SKM-1 treated with dmso at 0.1 percent for 144 hours (cell line): ENCODE results near the gene PHRF1.

Source experiments
- DNase-seq: peaks from one replicate; lab custom pipeline; 2025; ENCODE audit not compliant: unreplicated experiment; lab: John Stamatoyannopoulos, UW

The PHRF1 gene

GRCh38 chr11:575996-576768 lies at the start of gene PHRF1:
TSS of gene PHRF1 (plus strand) at chr11:576470. CDS start at chr11:581513, 5,043 bp downstream.
- DNase-seq, result peak; percentile 87

- DNase-seq, result no peak
These were observed 48.0 kb upstream of the PHRF1 start for GRCh38 chr11:528166-528814.

DNA sequence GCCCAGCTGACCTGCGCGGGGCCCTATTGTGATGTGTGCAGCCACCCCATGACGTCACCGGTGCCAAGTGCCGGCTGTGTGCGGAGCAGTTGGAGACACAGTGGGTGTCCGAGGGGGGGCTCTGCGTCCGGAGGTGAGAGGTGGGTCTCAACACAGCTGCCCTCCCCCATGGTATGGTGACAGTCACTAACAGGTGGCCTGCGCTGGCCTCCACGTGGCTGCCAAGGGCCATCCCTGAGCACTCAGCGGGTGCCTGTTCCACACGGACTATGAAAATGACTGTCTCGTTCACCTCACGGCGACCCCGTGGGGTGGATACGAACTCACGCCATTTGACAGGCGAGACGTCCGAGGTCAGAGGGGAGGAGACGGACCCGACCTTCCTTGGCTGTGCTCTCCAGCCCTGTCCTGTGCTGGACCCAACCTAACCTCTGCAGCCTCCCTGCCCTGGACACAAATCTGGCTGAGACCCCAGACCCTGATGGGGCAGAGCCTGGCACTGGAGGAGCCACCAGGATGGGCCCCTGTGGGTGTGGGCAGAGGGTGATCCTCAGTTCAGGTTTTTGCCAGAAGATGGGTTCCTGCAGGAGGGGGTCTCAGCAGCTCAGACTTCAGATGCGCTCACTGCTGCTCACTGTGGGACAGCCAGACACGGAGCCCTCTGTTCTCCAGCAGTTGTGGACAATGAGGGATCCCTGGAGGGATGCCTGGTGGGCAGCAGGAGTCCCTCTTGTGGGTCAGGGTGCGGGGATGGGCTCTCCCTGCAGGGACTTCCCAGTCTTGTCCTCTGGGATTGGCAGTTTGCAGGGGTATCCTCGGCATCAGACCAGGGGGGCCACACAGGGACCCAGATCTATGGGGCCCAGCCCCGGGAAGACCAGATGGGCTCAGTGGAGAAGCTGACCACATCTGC lies 47.2 kb upstream of the PHRF1 start:
- DNase-seq, result no peak

DNA sequence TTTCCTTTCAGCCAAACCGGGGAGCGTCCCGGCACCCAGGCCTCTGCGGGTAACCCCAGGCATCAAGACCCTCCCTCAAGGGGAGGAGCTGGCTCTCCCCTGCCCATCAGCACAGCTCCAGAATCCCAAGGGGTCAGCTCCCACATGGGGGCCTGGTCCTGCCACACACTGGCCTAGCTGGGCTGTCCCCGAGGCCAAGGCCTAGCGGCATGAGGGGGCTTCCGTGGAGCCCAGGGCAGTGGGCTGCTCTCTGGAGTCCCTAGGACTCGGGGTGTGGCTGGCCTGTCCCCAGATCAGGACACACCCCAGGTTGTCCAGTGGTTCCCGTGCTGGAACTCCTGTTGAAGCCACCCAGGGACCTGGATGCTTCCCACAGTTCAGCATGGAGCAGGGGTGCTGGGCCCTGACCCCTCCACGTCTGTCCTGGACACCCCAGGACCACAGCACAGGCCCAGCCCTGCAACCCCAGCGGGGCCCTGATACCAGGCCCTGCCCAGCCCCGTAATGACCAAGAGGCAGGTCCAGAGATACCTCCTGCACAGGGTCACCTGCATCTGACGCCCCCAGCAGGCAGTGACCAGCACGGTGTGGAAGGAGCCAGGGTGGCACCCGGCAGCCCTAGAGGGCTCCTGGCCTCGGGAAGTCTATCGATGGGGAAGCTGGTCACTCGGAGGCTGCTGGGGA lies 46.4 kb upstream of the PHRF1 start:
- no peak for DNase-seq

- no peak for DNase-seq
These were observed 45.1 kb upstream of the PHRF1 start for GRCh38 chr11:530960-531831.

- DNase-seq, result no peak
These were observed 44.2 kb upstream of the PHRF1 start for GRCh38 chr11:531919-532526.

DNA sequence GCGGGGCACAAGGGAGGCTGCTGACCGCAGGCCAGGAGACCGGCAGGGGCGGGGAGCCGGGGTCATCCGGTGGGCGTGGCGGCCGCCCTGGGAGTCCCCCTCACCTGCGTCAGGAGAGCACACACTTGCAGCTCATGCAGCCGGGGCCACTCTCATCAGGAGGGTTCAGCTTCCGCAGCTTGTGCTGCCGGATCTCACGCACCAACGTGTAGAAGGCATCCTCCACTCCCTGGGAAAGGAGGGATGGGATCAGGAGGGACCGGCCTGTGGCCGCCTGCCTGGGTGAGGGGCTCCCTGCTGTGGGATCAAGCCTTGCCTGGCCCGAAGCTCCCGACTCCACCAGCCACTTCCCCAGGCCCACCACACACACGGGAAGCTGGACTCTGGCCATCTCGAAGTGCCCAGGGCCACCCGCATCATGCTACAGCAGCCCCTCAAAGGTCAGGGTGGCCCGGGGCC lies 43.7 kb upstream of the PHRF1 start:
- no peak for DNase-seq

DNA sequence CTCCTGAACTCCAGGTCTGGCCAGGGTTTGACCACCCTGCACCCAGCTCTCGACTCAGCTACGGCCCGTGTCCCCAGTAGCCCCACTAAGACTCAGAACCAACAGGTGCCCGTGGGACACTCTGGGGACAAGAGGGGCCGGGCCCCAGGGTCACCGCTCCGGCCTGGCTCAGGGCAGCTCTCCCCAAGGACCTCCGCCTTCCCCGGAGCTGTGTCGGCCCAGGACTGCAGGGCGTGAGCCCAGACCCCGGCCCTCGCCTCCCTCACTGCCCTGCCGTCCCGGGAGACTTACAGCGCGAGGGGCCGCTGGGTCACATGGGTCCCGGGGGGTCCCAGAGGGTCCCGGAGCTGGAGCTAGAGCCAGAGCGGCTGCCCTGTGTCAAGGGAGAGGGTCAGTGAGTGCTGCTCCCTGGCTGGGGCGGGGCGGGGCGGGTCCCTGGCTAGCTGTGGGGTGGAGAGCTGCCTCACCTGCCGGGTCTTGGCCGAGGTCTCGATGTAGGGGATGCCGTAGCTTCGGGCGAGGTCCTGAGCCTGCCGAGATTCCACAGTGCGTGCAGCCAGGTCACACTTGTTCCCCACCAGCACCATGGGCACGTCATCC lies 43.2 kb upstream of the PHRF1 start:
- DNase-seq, result no peak

DNA sequence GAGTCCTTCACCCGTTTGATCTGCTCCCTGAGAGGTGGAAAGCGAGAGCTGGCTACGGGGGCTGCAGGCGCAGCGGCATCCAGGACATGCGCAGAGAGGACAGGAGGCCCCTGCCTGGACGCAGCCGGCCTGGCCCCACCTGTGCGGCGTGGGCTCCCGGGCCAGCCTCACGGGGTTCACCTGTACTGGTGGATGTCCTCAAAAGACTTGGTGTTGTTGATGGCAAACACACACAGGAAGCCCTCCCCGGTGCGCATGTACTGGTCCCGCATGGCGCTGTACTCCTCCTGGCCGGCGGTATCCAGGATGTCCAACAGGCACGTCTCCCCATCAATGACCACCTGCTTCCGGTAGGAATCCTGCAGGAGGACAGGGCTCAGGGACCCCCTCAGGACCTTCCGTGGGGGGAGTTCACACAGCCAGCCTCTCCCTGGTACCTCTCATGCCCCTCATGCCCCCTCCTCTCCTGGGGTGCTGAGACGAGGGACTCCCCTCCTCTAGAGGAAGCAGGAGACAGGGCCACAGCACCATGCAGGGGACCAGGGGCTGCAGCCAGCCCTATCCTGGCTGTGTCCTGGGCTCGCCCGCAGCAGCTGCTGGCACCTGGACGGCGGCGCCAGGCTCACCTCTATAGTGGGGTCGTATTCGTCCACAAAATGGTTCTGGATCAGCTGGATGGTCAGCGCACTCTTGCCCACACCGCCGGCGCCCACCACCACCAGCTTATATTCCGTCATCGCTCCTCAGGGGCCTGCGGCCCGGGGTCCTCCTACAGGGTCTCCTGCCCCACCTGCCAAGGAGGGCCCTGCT lies 42.5 kb upstream of the PHRF1 start:
- DNase-seq, result no peak

- no peak for DNase-seq
These were observed 41.7 kb upstream of the PHRF1 start for GRCh38 chr11:534396-535209.

GRCh38 chr11:535210-535518 lies 41.1 kb upstream of the PHRF1 start:
- DNase-seq, result no peak

- DNase-seq, result peak; percentile 89
These were observed 40.5 kb upstream of the PHRF1 start, which contains the start of gene HRAS for GRCh38 chr11:535519-536454. TSS of gene HRAS (minus strand) at chr11:535576.

DNA sequence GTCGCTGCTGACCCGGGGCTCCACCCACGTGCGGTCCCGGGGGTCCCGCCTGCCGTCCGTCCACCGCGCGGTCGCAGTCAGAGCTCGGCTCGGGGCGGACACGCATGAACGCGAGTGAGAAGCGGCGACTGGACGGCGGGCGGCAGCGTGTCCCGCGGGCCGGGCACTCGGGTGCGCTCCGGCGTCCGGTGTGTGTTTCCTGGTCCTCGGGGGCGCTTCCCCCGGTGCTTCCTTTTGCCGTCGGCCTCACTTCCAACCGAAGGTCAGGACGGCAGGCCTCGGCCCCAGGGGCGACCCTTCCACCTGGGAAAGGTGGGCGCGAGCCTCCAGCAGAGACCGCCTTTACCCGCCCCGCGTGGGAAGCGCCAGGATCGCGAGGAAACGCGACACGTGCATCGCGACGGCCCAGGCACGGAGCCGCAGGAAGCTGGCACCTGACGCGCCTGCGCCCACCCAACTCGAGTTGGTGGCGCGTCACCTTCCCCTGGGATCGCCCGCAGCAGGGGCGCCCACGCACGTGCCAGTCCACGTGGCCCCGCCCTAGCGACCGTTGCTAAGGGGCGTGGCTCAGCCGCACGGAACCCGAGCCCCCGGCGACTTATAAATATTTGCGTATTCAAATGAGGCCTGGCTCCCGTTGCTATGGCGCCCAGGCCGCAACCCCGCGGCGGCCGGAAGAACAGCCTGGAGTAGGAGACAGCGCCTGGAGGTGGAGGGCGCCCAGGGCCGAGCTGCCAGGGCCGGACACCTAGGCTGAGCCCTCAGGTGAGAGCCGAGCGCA lies 39.2 kb upstream of the PHRF1 start, which contains the start of gene LRRC56:
Gene LRRC56 (plus strand): TSS at position 687 of the 781 bp plus-strand sequence. CDS start 3,158 bp downstream, outside the sequence.
- DNase-seq, result peak; percentile 74

GRCh38 chr11:537622-538430 lies 38.4 kb upstream of the PHRF1 start:
- DNase-seq, result no peak
